Trophoblast cell (in vitro differentiated cells and primary cell): ENCODE results near the gene WDR75.
A peak's percentile ranks its signal among the peaks of the same experiment; 100 is the strongest.

ENCODE experiments used
- DNase-seq, 2 donors: peaks; one replicate each; pipeline ENCODE4 v3.0.0-alpha.2; 2016
- H2AFZ ChIP-seq: 2 replicates; pipeline ENCODE4 v1.6.1; 2013; ENCODE audit warnings: low read length, moderate library complexity, mild to moderate bottlenecking; ENCODE audit not compliant: insufficient read depth, poor library complexity
- H2AK5ac ChIP-seq: 2 replicates; pipeline ENCODE4 v1.6.1; 2013; ENCODE audit warnings: mild to moderate bottlenecking, low read length
- H2BK120ac ChIP-seq: 2 replicates; pipeline ENCODE4 v1.6.1; 2013; ENCODE audit warnings: low read length, mild to moderate bottlenecking, moderate library complexity; ENCODE audit not compliant: insufficient read depth, poor library complexity
- H2BK12ac ChIP-seq: 2 replicates; pipeline ENCODE4 v1.6.1; 2013; ENCODE audit warnings: mild to moderate bottlenecking, low read length, moderate library complexity
- H2BK5ac ChIP-seq: 2 replicates; pipeline ENCODE4 v1.6.1; 2013; ENCODE audit warnings: low read length, low read depth, moderate library complexity, mild to moderate bottlenecking; ENCODE audit not compliant: poor library complexity
- H3K14ac ChIP-seq: 2 replicates; pipeline ENCODE4 v1.6.1; 2013; ENCODE audit warnings: mild to moderate bottlenecking, low read length
- H3K18ac ChIP-seq: 2 replicates; pipeline ENCODE4 v1.6.1; 2013; ENCODE audit warnings: mild to moderate bottlenecking, low read length
- H3K23ac ChIP-seq: 2 replicates; pipeline ENCODE4 v1.6.1; 2013; ENCODE audit warnings: low read length
- H3K27ac ChIP-seq: 2 replicates; pipeline ENCODE4 v1.5.1; 2013; ENCODE audit warnings: low read depth, mild to moderate bottlenecking, inconsistent platforms, low read length, moderate library complexity
- H3K27me3 ChIP-seq: 2 replicates; pipeline ENCODE4 v1.6.1; 2013; ENCODE audit warnings: inconsistent platforms, mild to moderate bottlenecking, low read length, moderate library complexity; ENCODE audit not compliant: insufficient read depth
- H3K36me3 ChIP-seq, 2 experiments: 1 replicate in 1 of 2; 2 replicates in 1 of 2; pipeline ENCODE4 v1.6.1; 2013; ENCODE audit warnings: low read length in 2 of 2, mild to moderate bottlenecking in 2 of 2, moderate library complexity in 1 of 2; ENCODE audit not compliant: insufficient read depth in 2 of 2, control insufficient read depth in 1 of 2
- H3K4ac ChIP-seq: 2 replicates; pipeline ENCODE4 v1.6.1; 2013; ENCODE audit warnings: low read depth, mild to moderate bottlenecking, low read length, moderate library complexity
- H3K4me1 ChIP-seq, 2 experiments: 1 replicate in 1 of 2; 2 replicates in 1 of 2; pipeline ENCODE4 v1.6.1; 2013; ENCODE audit warnings: low read length in 2 of 2, mild to moderate bottlenecking in 2 of 2, moderate library complexity in 1 of 2; ENCODE audit not compliant: insufficient read depth in 2 of 2, control insufficient read depth in 1 of 2
- H3K4me2 ChIP-seq: 2 replicates; pipeline ENCODE4 v1.6.1; 2013; ENCODE audit warnings: inconsistent platforms, mild to moderate bottlenecking, low read length, moderate library complexity
- H3K4me3 ChIP-seq: 2 replicates; pipeline ENCODE4 v1.5.1; 2013; ENCODE audit warnings: mild to moderate bottlenecking, low read depth, low read length, inconsistent platforms
- H3K79me1 ChIP-seq: one replicate; pipeline ENCODE4 v1.6.1; 2013; ENCODE audit warnings: low read length
- H3K79me2 ChIP-seq: 2 replicates; pipeline ENCODE4 v1.6.1; 2013; ENCODE audit warnings: low read length, mild to moderate bottlenecking; ENCODE audit not compliant: control insufficient read depth, insufficient read depth, poor library complexity
- H3K9ac ChIP-seq: 2 replicates; pipeline ENCODE4 v1.6.1; 2013; ENCODE audit warnings: mild to moderate bottlenecking, low read length
- H3K9me3 ChIP-seq: 2 replicates; pipeline ENCODE4 v1.6.1; 2013; ENCODE audit warnings: low read depth, mild to moderate bottlenecking, control low read depth, inconsistent platforms, low read length; ENCODE audit not compliant: insufficient read depth
- H4K12ac ChIP-seq: 2 replicates; pipeline ENCODE4 v1.6.1; 2013; ENCODE audit warnings: low read depth, mild to moderate bottlenecking, low read length, moderate library complexity
- H4K8ac ChIP-seq: 2 replicates; pipeline ENCODE4 v1.6.1; 2013; ENCODE audit warnings: low read depth, mild to moderate bottlenecking, low read length, moderate library complexity
- H4K91ac ChIP-seq: one replicate; pipeline ENCODE4 v1.6.1; 2013; ENCODE audit warnings: low read depth, mild to moderate bottlenecking, low read length, moderate library complexity
- WGBS: extraction: QIAGEN DNeasy Blood & Tissue Kit; methylation state at CpG from one replicate; pipeline ENCODE4 v1.1.7; 2013; ENCODE audit warnings: missing lambda C conversion rate; ENCODE audit not compliant: insufficient read length, insufficient coverage; ENCODE audit errors: extremely low coverage; 5-methylcytosine and 5-hydroxymethylcytosine counted together

Gene WDR75

DNA sequence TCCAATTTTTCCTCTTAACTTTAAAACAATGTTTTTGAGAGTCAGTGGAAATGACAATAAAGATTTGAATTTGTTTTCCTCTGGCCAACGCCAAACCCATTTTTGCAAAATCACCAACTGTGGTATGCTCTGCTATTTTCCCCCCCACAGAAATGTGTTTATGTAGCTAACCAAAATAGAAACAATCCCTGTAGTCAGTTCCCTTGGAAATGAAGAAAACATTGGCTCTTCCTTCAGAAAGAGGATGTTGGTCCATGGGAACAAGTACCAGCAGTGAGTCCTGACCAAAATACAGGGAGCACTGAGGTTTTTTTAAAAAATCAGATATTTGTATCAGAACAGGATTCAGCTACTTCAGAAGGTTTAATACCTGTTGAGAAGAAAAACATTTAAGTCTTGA lies 74.0 kb downstream of the WDR75 start:
- H3K79me1 ChIP-seq, result peaks cover 4% of the 10 kb centered on the region
- no peak overlapping the region for H3K4me2 ChIP-seq
- no peak overlapping the region for H4K91ac ChIP-seq
- peaks cover 2 to 5% of the 10 kb centered on the region in 2 experiments for H3K4me1 ChIP-seq
- no peak overlapping the region for H3K18ac ChIP-seq
- no CpG with 5 or more reads among the region's 1 CpG for WGBS
- H3K4ac ChIP-seq, result no peak overlapping the region
- H3K27me3 ChIP-seq, result no peaks in the 10 kb centered on the region
- H4K12ac ChIP-seq, result no peak overlapping the region
- H2AK5ac ChIP-seq, result no peak overlapping the region
- H3K4me3 ChIP-seq, result no peak overlapping the region
- H3K79me2 ChIP-seq, result no peaks in the 10 kb centered on the region
- no peak overlapping the region for H3K23ac ChIP-seq
- no peak overlapping the region for H2AFZ ChIP-seq
- H2BK5ac ChIP-seq, result no peak overlapping the region
- no peak overlapping the region for H3K9ac ChIP-seq
- no peaks in the 10 kb centered on the region for H3K36me3 ChIP-seq
- no peak for DNase-seq
- H2BK12ac ChIP-seq, result no peak overlapping the region
- H4K8ac ChIP-seq, result no peak overlapping the region
- no peak overlapping the region for H3K14ac ChIP-seq
- H3K9me3 ChIP-seq, result no peaks in the 10 kb centered on the region
- H2BK120ac ChIP-seq, result no peak overlapping the region
- no peak overlapping the region for H3K27ac ChIP-seq

DNA sequence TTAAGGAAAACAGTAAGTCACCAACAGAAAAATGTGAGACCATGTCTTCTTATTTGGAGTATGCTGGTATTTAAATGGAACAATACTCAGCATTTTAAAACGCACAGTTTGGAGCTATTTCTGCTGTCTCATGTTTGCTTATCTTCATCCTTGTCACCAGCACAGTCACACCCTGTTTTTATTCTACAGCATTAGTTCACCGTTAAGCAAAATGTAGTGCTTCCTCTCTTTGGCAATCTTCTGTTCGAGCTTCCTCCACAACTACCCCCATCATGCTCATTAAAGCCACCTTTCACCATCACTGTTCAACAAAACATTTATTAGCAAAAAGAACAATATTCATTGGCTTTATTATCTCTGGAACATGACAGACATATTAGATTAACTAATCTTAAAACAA lies 75.3 kb downstream of the WDR75 start:
- no peak overlapping the region for H4K91ac ChIP-seq
- H2BK12ac ChIP-seq, result no peak overlapping the region
- no peak overlapping the region for H3K23ac ChIP-seq
- no peak overlapping the region for H3K4me3 ChIP-seq
- no peak overlapping the region for H3K18ac ChIP-seq
- no peak overlapping the region for H4K8ac ChIP-seq
- H3K79me2 ChIP-seq, result no peaks in the 10 kb centered on the region
- no peak overlapping the region for H3K14ac ChIP-seq
- H4K12ac ChIP-seq, result no peak overlapping the region
- WGBS, result no CpG with 5 or more reads among the region's 3 CpGs
- no peaks in the 10 kb centered on the region for H3K27me3 ChIP-seq
- peaks cover 5% of the 10 kb centered on the region for H3K79me1 ChIP-seq
- no peak overlapping the region for H3K4ac ChIP-seq
- no peak overlapping the region for H2BK120ac ChIP-seq
- no peak overlapping the region for H3K27ac ChIP-seq
- H2AK5ac ChIP-seq, result no peak overlapping the region
- H3K4me2 ChIP-seq, result no peak overlapping the region
- H2AFZ ChIP-seq, result no peak overlapping the region
- no peaks in the 10 kb centered on the region for H3K9me3 ChIP-seq
- H3K9ac ChIP-seq, result no peak overlapping the region
- H3K4me1 ChIP-seq, result peaks cover 2 to 5% of the 10 kb centered on the region in 2 experiments
- no peak overlapping the region for H2BK5ac ChIP-seq
- no peak for DNase-seq
- H3K36me3 ChIP-seq, result no peaks in the 10 kb centered on the region

DNA sequence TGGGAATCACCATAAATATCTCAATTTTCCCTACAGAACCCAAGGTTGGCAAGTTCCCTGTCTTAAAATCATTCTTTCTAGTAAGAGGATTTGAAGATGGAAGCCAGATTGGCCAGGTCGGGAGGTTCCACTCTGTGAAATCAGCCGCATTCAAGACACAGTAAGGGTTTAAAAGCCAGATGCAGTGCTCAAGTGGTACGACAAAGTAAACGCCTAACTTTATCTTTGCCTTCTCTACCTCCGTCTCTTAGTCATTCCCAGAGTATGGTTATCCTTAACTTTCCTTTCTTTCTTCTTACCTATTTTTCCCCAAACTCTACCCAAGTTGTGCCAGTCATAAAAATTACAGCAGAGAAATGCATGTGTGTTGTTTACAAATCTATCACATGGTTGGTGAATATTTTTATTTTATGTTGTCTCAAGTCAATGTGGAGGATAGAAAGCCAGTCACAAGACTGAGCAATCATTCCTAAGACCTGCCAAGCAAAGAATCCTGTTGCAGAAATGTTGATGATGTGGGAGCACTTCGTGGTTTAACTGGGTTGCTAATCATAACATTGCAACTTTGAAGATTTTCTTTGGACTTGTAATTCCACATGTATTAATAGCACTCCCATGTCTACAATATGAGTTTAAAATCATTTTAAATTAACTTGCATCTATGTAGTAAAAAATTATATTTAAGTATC lies 76.7 kb downstream of the WDR75 start:
- Histone ChIP-seq H3K27ac (no peak overlapping the region), H2BK120ac (no peak overlapping the region), H3K4me2 (no peak overlapping the region), H2BK5ac (no peak overlapping the region), H3K27me3 (no peaks in the 10 kb centered on the region), H3K4me1 (peaks cover 2 to 5% of the 10 kb centered on the region in 2 experiments), H2BK12ac (no peak overlapping the region), H3K9ac (no peak overlapping the region), H4K8ac (peak overlapping the region; percentile 42), H3K36me3 (no peaks in the 10 kb centered on the region), H3K4me3 (no peak overlapping the region), H3K9me3 (no peaks in the 10 kb centered on the region), H2AFZ (no peak overlapping the region), H3K18ac (no peak overlapping the region), H2AK5ac (no peak overlapping the region), H3K14ac (no peak overlapping the region), H4K12ac (no peak overlapping the region), H3K23ac (no peak overlapping the region), H3K4ac (no peak overlapping the region), H3K79me2 (no peaks in the 10 kb centered on the region), H3K79me1 (peaks cover 11% of the 10 kb centered on the region), H4K91ac (no peak overlapping the region)
- WGBS, result no CpG with 5 or more reads among the region's 6 CpGs
- DNase-seq, result no peak

DNA sequence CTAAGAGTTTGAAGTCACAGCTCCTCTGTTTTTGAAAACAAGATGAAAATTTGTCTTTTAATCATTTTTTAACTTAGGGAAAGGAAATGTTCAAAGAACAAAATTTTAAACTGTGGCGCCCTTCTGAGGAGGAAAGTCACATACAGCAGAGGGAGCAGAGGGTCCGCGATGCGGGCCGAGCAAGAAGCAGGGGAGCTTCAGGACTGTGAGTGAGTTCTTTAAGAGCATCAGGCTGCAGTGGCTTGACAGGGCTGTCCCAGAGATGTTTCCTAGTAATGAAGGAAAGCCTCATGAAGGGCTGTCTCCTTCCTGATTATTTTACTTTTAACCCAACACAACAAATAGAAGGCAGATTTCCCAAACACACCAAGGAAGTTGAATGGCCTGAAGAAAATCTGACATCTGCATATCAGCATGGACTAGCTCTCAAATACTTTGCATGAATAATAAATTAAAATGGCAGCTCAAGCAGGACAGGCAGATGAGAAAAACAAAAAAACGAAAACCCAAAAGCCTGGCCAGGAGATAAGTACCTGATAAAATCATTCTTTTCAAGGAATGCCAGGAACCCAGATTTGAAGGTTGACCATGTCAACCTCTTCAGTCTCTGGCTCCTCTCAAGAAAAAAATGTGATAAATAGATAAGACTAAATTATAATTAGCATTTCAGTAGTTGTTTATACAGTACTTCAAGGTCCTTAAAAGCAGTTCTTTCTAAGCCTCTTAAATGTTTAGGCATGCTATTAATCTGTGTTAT lies 78.5 kb downstream of the WDR75 start:
- Histone ChIP-seq H3K23ac (no peak overlapping the region), H3K36me3 (no peaks in the 10 kb centered on the region), H3K9ac (no peak overlapping the region), H3K79me1 (peaks cover 11% of the 10 kb centered on the region), H3K27ac (peak overlapping the region; percentile 54), H2AFZ (no peak overlapping the region), H2BK5ac (peak overlapping the region; percentile 61), H3K79me2 (no peaks in the 10 kb centered on the region), H2AK5ac (no peak overlapping the region), H4K8ac (peak overlapping the region; percentile 23), H2BK120ac (peak overlapping the region; percentile 93), H3K9me3 (no peaks in the 10 kb centered on the region), H3K14ac (no peak overlapping the region), H3K4me3 (no peak overlapping the region), H3K27me3 (no peaks in the 10 kb centered on the region), H3K4me1 (peaks cover 2 to 5% of the 10 kb centered on the region in 2 experiments), H3K4ac (no peak overlapping the region), H4K91ac (peak overlapping the region; percentile 66), H2BK12ac (peak overlapping the region; percentile 73), H3K18ac (peak overlapping the region; percentile 61), H3K4me2 (no peak overlapping the region), H4K12ac (no peak overlapping the region)
- no CpG with 5 or more reads among the region's 6 CpGs for WGBS
- DNase-seq, result peak in 1 of 2 donors; percentile 44
